ENCODE measurements around the gene PTK6.

- TF ChIP-seq, protein P1, sequence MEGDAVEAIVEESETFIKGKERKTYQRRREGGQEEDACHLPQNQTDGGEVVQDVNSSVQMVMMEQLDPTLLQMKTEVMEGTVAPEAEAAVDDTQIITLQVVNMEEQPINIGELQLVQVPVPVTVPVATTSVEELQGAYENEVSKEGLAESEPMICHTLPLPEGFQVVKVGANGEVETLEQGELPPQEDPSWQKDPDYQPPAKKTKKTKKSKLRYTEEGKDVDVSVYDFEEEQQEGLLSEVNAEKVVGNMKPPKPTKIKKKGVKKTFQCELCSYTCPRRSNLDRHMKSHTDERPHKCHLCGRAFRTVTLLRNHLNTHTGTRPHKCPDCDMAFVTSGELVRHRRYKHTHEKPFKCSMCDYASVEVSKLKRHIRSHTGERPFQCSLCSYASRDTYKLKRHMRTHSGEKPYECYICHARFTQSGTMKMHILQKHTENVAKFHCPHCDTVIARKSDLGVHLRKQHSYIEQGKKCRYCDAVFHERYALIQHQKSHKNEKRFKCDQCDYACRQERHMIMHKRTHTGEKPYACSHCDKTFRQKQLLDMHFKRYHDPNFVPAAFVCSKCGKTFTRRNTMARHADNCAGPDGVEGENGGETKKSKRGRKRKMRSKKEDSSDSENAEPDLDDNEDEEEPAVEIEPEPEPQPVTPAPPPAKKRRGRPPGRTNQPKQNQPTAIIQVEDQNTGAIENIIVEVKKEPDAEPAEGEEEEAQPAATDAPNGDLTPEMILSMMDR (IDR thresholded peaks at IDR 0.05), result no peak
- no peak for TF ChIP-seq POLR2A (IDR thresholded peaks at IDR 0.05)
Observed at GRCh38 chr20:63553251-63553932, 16.2 kb upstream of the PTK6 start.

Data from Peyer's patch (tissue), 4 donors.